NCI-H2196 treated with DMSO at 0.1 percent for 48 hours (cell line): ENCODE measurements around the gene TDRD1.

ENCODE experiments used
- DNase-seq: peaks from one replicate; lab custom pipeline; 2025; ENCODE audit not compliant: unreplicated experiment; lab: John Stamatoyannopoulos, UW

TDRD1 gene

DNA sequence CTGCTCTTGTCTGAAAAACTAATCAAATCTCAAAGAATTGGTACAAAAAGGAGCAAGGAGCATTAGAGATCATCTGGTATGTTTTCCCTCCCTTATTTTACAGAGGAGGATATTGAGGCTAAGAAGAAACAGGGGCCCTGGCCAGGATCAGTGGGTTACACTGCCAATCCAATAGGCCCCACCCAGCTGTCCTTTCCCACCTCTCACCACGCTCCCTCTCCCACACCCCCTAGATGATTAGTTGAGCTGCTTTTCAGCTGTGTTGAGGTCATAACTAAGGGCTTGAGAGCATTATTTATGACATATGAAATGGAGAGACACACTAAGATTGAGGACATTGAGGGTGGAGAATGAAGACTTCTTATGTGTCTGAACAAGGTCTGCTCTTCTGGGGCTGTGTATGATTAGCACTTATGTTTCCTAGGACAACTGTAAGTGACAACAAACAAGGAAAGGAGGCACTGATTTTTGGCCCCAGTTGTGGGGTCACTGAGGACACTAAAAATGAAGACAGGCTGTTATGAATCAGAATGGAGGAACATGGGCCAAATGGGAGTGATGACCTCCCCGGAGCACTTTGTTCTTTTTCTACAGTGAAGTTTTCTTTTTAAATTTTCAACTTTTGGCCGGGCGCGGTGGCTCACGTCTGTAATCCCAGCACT lies 86.4 kb downstream of the TDRD1 start:
- DNase-seq = no peak

GRCh38 chr10:114266521-114266920 lies 87.4 kb downstream of the TDRD1 start:
- peak; percentile 39 for DNase-seq

DNA sequence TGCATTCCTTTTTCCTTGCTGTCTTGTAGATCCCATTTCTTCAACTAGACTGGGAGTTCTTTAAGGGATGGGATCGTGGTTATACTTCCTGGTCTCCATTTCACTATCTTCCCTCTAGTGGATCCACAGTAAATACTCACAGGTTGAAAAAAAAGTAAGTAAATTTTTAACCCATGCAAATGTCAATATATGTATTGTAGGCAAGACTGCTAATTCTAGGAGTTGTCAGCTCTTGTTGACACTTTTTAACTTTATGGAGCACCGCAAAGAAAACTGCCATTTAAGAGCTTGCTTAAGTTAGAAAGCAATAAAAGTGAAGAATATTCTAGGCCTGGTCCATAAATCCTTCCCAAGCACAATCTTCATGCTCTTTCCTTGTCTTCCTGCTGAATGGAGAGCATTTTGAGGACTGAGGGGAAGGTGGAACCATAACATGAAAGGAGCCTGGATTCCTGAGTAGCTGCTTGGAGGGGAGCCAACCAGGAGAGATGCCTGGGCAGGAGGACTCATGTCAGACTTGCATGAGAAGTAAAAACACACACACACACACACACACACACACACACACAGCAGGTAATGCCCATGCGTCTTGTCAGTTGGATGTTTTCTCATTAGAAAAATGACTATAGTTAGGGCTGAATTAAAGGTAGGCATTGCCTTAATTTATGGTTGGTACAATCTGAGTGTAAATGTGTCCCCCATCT lies 92.1 kb downstream of the TDRD1 start:
- no peak for DNase-seq

- no peak for DNase-seq
Observed at GRCh38 chr10:114271779-114272167, 92.6 kb downstream of the TDRD1 start.

GRCh38 chr10:114272696-114273095 lies 93.5 kb downstream of the TDRD1 start:
- no peak for DNase-seq

DNA sequence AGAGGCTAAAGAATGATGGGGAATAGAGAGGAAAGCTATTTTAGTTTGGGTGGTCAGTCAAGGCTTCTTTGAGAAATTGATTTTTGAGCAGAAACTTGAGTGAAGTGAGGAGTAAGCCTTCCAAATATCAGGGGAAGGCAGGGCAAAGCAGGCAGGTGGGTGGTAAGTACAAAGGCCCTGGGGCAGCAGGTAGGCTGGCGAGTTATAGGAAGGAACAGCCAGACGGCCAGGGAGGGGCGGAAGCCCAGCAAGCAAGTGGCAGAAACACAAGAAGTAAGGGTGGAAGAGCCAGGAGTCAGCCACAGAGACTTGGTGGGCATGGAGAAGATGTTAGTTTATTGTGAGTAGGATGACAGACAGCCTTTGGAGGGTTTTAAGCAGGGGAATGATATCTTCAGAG lies 94.8 kb downstream of the TDRD1 start:
- no peak for DNase-seq

DNA sequence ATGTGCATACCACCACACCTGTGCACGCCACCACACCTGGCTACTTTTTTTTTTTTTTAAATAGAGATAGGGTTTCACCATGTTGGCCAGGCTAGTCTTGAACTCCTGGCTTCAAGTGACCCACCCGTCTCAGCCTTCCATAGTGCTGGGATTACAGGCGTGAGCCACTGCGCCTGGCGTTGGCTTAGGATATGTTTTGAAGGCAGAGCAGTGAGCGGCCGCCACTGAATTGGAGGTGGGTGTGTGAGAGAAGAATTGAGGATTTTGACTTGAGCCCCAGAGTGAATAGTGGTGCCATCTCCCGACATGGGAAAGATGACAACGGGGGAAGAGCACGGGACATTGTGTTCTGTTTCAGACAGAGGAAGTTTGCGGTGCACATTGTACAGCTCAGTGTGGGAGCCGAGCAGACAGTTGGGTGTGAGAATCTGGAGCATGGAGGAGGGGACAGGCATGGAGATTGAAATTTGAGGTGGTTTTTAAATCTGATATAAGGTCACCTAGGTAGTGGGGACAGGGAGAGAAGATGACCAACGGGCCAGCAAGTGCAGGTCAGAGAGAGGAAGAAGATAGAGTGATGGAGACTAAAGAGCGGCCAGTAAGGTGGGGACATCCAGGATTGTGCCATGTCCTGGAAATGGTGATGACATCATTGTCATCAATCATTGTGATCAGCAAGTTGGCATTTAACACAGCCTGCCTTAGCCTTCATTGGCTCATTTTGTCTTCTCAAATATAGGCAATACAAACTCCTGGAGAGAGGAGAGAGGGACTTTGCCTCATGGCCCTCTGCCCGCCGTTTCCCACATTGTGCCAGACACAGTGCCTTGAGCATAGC lies 95.7 kb downstream of the TDRD1 start:
- no peak for DNase-seq

DNA sequence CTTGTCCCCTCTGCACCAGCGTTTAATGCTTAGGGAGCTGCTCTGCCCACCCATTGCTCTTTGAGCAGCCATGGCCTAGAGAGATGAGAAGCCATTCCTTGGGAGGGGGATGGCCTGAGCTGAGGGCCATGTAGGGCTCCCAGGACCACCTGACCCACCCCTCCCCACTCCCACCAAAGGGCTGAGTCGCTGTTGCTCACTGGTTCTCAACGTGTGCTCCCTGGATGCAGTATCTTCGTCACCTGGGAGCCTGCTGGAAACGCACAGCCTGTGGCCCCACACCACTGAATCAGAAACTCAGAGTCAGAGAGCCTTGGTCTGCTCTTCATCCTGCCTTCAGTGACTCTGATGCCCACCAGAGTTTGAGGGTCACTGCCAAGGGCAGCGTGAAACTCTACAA lies 96.9 kb downstream of the TDRD1 start:
- DNase-seq = no peak

- DNase-seq = no peak
Observed at GRCh38 chr10:114276671-114277070, 97.5 kb downstream of the TDRD1 start.

GRCh38 chr10:114278140-114278883 lies 99.2 kb downstream of the TDRD1 start:
- DNase-seq = no peak

GRCh38 chr10:114278884-114279191 lies 99.7 kb downstream of the TDRD1 start:
- DNase-seq = no peak

DNA sequence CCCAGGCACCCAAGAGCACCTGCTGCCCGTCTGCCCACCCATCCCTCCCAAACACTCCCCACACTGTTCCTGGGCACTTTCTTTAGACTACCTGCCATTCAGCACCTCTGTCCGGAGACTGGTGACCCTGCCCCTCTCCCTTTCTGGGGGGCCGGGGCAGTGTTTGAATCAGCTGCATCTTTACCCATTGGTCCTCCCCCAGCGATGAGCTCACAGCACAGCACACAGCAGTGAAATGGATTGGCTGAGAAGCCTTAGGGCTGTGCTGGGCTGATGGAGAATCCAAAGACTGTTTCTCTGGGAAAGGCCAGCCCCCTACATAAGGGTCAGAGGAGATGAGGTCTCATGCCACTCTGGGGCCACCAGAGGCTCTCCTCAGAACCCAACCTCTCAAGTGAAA lies 100.1 kb downstream of the TDRD1 start:
- no peak for DNase-seq

- no peak for DNase-seq
Observed at GRCh38 chr10:114279901-114280644, 100.9 kb downstream of the TDRD1 start.

- no peak for DNase-seq
Observed at GRCh38 chr10:114281006-114281405, 101.9 kb downstream of the TDRD1 start.

DNA sequence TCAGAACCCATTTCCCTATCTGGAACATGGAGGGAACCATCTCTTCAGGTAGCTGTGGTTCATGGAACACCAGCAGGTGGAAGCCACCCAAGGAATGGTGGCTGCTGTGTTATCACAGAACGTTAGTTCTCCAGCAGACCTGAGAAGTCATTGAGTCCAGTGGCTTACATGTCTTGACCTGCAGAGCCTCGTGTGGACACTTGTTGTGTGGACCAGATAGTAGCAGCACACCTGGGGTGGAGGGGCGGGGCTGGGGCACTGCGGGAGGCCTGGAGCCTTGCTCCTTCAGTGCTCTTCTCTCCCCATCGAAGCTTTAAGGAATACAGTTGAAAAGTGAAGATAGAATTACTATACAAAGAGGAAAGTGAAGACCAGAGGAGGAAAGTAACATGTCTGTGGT lies 102.3 kb downstream of the TDRD1 start:
- DNase-seq = no peak
